Kidney (tissue), 14 donors: ENCODE measurements around the gene CAMK2B. TPM values are rescaled to one million over a fixed set of nuclear protein-coding genes. Genes with fewer than 3 reads are reported as not detected.

Experiments
- DNase-seq, 5 donors: peaks; one replicate each; pipeline ENCODE4 v3.0.0-alpha.2; 2013 to 2020
- FAIRE-seq: peaks from 2 replicates; lab custom pipeline; 2012; peaks lifted over from hg19 to GRCh38; lab: Jason Lieb, UNC
- H3K27ac ChIP-seq, 2 donors: one replicate each; pipeline ENCODE4 v1.7.0; 2013; ENCODE audit warnings: low read depth in 2 of 2, low read length in 2 of 2, inconsistent platforms in 1 of 2
- H3K27me3 ChIP-seq: one replicate; pipeline ENCODE4 v1.7.1; 2013; ENCODE audit warnings: low read length, inconsistent platforms; ENCODE audit not compliant: control insufficient read depth, insufficient read depth
- H3K36me3 ChIP-seq, 3 donors: one replicate each; pipeline versions ENCODE4 v1.7.0 to v1.7.1; 2013; ENCODE audit warnings: low read length in 3 of 3, control low read depth in 1 of 3, inconsistent platforms in 1 of 3; ENCODE audit not compliant: insufficient read depth in 3 of 3, control insufficient read depth in 2 of 3
- H3K4me1 ChIP-seq, 3 donors: one replicate each; pipeline versions ENCODE4 v1.7.0 to v1.7.1; 2013; ENCODE audit warnings: low read length in 3 of 3, inconsistent platforms in 1 of 3, low read depth in 1 of 3; ENCODE audit not compliant: control insufficient read depth in 2 of 3, insufficient read depth in 2 of 3
- H3K4me3 ChIP-seq, 3 donors: one replicate each; pipeline versions ENCODE4 v1.7.0 to v1.8.1; 2013; ENCODE audit warnings: low read length in 3 of 3, control low read depth in 1 of 3, inconsistent platforms in 1 of 3
- H3K9ac ChIP-seq, 3 donors: one replicate each; pipeline versions ENCODE4 v1.7.0 to v1.7.1; 2013; ENCODE audit warnings: low read length in 3 of 3, control low read depth in 1 of 3, inconsistent platforms in 1 of 3
- H3K9me3 ChIP-seq, 3 donors: one replicate each; pipeline versions ENCODE4 v1.7.0 to v1.7.1; 2013; ENCODE audit warnings: low read length in 3 of 3, control low read depth in 1 of 3, inconsistent platforms in 1 of 3; ENCODE audit not compliant: control insufficient read depth in 2 of 3, insufficient read depth in 1 of 3
- CTCF ChIP-seq: IDR thresholded peaks from 3 replicates; pipeline ENCODE4 v1.5.1; 2012; ENCODE audit warnings: mild to moderate bottlenecking, moderate library complexity, borderline replicate concordance; ENCODE audit not compliant: insufficient read depth; ENCODE audit errors: extremely low read depth
- intact Hi-C: fragments of 100-400 bp; cut with DNase I; formaldehyde crosslinking; loops from one replicate; pipeline ENCODE4 v1.11.1; 2022
- polyA plus RNA-seq: library from polyadenylated mRNA; stranded (reverse); fragments of 350-450 nt; fragmentation: Illumina TruSeq; extraction: RNeasy Lipid Tissue Mini Kit (QIAGEN cat#74804); gene quantifications from one replicate; pipeline ENCODE4 v1.2.3, GENCODE V29; 2014; ENCODE audit warnings: low read depth, low replicate concordance; ENCODE audit not compliant: insufficient read depth
- total RNA-seq: library from RNA; stranded (reverse); fragmentation: NEBNext Ultra II Directional; extraction: Animal tissue kit (Norgen Biotek cat#: 25700); gene quantifications from one replicate; pipeline ENCODE4 v1.2.1, GENCODE V29; 2021
- donor health status: control.
- donor health status: control.
- donor health status: control.
- donor health status: control.
- donor health status: control.
- donor health status: DM: yes; HTN: yes; CAD: no.
- donor health status: Normal renal cell carcinoma (clear cell type).

Gene CAMK2B
- total and polyA plus RNA-seq, 2 donors from 2014 or later = 1.1 to 3.2 TPM

DNA sequence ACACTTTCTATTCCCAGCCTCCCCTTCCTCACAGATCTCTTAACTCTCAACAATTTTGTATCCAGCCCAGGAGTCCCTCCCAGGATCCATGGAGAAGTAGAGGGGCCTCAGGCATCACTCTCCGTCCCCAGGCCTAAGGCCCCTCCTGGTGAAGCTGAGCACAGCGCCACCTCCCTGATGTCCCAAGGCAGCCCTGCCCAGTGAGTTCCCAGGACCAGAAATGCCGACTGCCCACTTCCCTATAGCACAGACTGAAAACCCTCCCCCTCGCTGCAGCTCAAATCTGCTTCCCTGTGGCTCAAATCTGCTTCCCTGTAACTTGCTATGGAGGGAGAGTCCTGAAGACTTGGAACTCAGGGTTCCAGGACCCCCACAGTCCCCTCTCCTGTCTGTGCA lies 89.1 kb downstream of the CAMK2B start:
- no peaks in the 10 kb centered on the region for H3K27me3 ChIP-seq
- no peak for FAIRE-seq
- intact Hi-C loops = no loop called here

GRCh38 chr7:44235582-44236332 lies 89.6 kb downstream of the CAMK2B start:
- no peak for TF ChIP-seq CTCF
- DNase-seq = no peak
- intact Hi-C loops = no loop called here

More for the DNA sequence above, 89.1 kb downstream of the CAMK2B start:
- DNase-seq = no peak
- Histone ChIP-seq H3K4me3 (no peak overlapping the region), H3K36me3 (no peaks in the 10 kb centered on the region), H3K9me3 (no peaks in the 10 kb centered on the region), H3K27ac (no peak overlapping the region), H3K4me1 (peaks cover 0 to 2% (median 0%) of the 10 kb centered on the region in 3 donors), H3K9ac (no peak overlapping the region)
- no peak for TF ChIP-seq CTCF

GRCh38 chr7:44235066-44235465 lies 90.3 kb downstream of the CAMK2B start:
- DNase-seq (no peak), FAIRE-seq (no peak)
- H3K4me3 ChIP-seq = no peak overlapping the region
- H3K36me3 ChIP-seq = no peaks in the 10 kb centered on the region
- H3K4me1 ChIP-seq = no peaks in the 10 kb centered on the region
- H3K27me3 ChIP-seq = no peaks in the 10 kb centered on the region
- H3K9ac ChIP-seq = no peak overlapping the region
- TF ChIP-seq CTCF = no peak
- H3K9me3 ChIP-seq = no peaks in the 10 kb centered on the region
- H3K27ac ChIP-seq = no peak overlapping the region
- intact Hi-C loops = no loop called here

More at GRCh38 chr7:44235582-44236332, 89.6 kb downstream of the CAMK2B start:
- no peak overlapping the region for H3K27ac ChIP-seq
- H3K4me1 ChIP-seq = no peaks in the 10 kb centered on the region
- H3K4me3 ChIP-seq = no peak overlapping the region
- no peaks in the 10 kb centered on the region for H3K36me3 ChIP-seq
- H3K9me3 ChIP-seq = no peaks in the 10 kb centered on the region
- no peak for FAIRE-seq
- no peaks in the 10 kb centered on the region for H3K27me3 ChIP-seq
- no peak overlapping the region for H3K9ac ChIP-seq
